ENCODE results near the gene PRR12. TPM values are rescaled to one million over a fixed set of nuclear protein-coding genes. Genes with fewer than 3 reads are reported as not detected.

PRR12 gene
- total and polyA plus RNA-seq, 9 of the 15 experiments (the other 6 are each of a cell fraction or from before 2014, with no cell fraction given), result 0.01 to 21.1 (median 0.98) TPM

DNA sequence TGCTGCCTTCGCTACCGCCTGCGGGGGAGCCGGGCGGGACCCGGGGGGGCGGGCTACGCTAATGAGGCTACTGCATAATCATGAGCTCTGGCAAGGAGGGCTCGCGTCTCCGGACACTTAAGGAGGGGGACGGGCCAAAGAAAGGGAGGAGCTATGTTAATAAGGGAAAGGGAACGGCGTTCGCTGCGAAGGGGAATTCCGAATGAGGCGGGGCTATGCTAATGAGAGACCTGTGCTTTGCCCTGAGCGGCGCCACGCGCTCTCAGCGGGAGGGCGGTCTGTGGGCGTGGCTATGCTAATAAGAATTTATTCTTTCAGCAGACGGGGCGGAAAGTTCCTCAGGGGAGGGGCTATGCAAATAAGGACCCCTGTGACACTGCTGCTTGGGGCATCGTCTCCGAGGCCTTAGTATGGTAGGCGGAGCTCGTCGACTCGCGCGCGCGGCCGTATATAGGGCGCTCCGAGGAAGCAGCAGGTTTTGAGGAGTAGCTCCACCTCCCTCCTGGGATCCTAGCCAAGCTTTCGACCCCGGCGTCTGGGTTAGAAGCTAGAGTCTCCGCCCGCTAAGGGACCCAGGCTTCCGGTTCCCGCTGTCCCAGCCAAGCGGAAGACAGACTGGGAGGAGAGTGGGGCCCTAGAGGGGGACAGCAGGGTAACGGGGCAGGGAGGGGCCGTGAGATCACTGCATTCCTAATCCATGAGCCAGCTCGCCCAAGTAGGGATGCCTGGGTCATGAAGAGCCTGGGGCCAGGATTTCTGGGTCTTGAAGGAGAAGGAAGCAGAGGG is 49.3 kb downstream of the PRR12 start, which contains the start of gene RRAS (continued):
- TF ChIP-seq, protein P1, sequence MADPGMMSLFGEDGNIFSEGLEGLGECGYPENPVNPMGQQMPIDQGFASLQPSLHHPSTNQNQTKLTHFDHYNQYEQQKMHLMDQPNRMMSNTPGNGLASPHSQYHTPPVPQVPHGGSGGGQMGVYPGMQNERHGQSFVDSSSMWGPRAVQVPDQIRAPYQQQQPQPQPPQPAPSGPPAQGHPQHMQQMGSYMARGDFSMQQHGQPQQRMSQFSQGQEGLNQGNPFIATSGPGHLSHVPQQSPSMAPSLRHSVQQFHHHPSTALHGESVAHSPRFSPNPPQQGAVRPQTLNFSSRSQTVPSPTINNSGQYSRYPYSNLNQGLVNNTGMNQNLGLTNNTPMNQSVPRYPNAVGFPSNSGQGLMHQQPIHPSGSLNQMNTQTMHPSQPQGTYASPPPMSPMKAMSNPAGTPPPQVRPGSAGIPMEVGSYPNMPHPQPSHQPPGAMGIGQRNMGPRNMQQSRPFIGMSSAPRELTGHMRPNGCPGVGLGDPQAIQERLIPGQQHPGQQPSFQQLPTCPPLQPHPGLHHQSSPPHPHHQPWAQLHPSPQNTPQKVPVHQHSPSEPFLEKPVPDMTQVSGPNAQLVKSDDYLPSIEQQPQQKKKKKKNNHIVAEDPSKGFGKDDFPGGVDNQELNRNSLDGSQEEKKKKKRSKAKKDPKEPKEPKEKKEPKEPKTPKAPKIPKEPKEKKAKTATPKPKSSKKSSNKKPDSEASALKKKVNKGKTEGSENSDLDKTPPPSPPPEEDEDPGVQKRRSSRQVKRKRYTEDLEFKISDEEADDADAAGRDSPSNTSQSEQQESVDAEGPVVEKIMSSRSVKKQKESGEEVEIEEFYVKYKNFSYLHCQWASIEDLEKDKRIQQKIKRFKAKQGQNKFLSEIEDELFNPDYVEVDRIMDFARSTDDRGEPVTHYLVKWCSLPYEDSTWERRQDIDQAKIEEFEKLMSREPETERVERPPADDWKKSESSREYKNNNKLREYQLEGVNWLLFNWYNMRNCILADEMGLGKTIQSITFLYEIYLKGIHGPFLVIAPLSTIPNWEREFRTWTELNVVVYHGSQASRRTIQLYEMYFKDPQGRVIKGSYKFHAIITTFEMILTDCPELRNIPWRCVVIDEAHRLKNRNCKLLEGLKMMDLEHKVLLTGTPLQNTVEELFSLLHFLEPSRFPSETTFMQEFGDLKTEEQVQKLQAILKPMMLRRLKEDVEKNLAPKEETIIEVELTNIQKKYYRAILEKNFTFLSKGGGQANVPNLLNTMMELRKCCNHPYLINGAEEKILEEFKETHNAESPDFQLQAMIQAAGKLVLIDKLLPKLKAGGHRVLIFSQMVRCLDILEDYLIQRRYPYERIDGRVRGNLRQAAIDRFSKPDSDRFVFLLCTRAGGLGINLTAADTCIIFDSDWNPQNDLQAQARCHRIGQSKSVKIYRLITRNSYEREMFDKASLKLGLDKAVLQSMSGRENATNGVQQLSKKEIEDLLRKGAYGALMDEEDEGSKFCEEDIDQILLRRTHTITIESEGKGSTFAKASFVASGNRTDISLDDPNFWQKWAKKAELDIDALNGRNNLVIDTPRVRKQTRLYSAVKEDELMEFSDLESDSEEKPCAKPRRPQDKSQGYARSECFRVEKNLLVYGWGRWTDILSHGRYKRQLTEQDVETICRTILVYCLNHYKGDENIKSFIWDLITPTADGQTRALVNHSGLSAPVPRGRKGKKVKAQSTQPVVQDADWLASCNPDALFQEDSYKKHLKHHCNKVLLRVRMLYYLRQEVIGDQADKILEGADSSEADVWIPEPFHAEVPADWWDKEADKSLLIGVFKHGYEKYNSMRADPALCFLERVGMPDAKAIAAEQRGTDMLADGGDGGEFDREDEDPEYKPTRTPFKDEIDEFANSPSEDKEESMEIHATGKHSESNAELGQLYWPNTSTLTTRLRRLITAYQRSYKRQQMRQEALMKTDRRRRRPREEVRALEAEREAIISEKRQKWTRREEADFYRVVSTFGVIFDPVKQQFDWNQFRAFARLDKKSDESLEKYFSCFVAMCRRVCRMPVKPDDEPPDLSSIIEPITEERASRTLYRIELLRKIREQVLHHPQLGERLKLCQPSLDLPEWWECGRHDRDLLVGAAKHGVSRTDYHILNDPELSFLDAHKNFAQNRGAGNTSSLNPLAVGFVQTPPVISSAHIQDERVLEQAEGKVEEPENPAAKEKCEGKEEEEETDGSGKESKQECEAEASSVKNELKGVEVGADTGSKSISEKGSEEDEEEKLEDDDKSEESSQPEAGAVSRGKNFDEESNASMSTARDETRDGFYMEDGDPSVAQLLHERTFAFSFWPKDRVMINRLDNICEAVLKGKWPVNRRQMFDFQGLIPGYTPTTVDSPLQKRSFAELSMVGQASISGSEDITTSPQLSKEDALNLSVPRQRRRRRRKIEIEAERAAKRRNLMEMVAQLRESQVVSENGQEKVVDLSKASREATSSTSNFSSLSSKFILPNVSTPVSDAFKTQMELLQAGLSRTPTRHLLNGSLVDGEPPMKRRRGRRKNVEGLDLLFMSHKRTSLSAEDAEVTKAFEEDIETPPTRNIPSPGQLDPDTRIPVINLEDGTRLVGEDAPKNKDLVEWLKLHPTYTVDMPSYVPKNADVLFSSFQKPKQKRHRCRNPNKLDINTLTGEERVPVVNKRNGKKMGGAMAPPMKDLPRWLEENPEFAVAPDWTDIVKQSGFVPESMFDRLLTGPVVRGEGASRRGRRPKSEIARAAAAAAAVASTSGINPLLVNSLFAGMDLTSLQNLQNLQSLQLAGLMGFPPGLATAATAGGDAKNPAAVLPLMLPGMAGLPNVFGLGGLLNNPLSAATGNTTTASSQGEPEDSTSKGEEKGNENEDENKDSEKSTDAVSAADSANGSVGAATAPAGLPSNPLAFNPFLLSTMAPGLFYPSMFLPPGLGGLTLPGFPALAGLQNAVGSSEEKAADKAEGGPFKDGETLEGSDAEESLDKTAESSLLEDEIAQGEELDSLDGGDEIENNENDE (IDR thresholded peaks at IDR 0.05; ENCODE audit: low read depth, low read length), result no peak
- TF ChIP-seq MYC (IDR thresholded peaks at IDR 0.05; ENCODE audit: low read depth, low read length), result peak; percentile 87
- TF ChIP-seq MYC (CRISPR knock-in tag; IDR thresholded peaks at IDR 0.05; ENCODE audit: borderline replicate concordance, low read depth), result no peak
- TF ChIP-seq SMARCA4 (IDR thresholded peaks at IDR 0.05), result peak; percentile 77
- TF ChIP-seq CAMTA2 (CRISPR knock-in tag; conservative IDR thresholded peaks at IDR 0.05), result no peak
- TF ChIP-seq GTF2A2 (tag; IDR thresholded peaks at IDR 0.05), result no peak
- no peak for TF ChIP-seq SIRT6 (IDR thresholded peaks at IDR 0.05; ENCODE audit: low read depth, low read length)
- no peak for TF ChIP-seq KLF10 (CRISPR knock-in tag; IDR thresholded peaks at IDR 0.05)
- TF ChIP-seq FOXP1 (CRISPR knock-in tag; IDR thresholded peaks at IDR 0.05), result no peak
- TF ChIP-seq HMGN3 (IDR thresholded peaks at IDR 0.05; ENCODE audit: borderline replicate concordance, extremely low read depth, insufficient read length, low read depth, low read length), result peak; percentile 54
- TF ChIP-seq, protein P2, sequence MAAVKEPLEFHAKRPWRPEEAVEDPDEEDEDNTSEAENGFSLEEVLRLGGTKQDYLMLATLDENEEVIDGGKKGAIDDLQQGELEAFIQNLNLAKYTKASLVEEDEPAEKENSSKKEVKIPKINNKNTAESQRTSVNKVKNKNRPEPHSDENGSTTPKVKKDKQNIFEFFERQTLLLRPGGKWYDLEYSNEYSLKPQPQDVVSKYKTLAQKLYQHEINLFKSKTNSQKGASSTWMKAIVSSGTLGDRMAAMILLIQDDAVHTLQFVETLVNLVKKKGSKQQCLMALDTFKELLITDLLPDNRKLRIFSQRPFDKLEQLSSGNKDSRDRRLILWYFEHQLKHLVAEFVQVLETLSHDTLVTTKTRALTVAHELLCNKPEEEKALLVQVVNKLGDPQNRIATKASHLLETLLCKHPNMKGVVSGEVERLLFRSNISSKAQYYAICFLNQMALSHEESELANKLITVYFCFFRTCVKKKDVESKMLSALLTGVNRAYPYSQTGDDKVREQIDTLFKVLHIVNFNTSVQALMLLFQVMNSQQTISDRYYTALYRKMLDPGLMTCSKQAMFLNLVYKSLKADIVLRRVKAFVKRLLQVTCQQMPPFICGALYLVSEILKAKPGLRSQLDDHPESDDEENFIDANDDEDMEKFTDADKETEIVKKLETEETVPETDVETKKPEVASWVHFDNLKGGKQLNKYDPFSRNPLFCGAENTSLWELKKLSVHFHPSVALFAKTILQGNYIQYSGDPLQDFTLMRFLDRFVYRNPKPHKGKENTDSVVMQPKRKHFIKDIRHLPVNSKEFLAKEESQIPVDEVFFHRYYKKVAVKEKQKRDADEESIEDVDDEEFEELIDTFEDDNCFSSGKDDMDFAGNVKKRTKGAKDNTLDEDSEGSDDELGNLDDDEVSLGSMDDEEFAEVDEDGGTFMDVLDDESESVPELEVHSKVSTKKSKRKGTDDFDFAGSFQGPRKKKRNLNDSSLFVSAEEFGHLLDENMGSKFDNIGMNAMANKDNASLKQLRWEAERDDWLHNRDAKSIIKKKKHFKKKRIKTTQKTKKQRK (IDR thresholded peaks at IDR 0.05; ENCODE audit: borderline replicate concordance, low read depth, low read length), result no peak
- TF ChIP-seq NCOA2 (IDR thresholded peaks at IDR 0.05; ENCODE audit: partially characterized antibody in 2 of 2), result no peak

Data from K562 (cell line).